GM12892 (cell line): ENCODE data around the gene PIM3.

Source experiments
- POLR2A ChIP-seq: IDR thresholded peaks from 2 replicates; pipeline ENCODE4 v1.6.1; 2011; ENCODE audit warnings: low read depth, low read length, control low read depth
- POLR2AphosphoS5 ChIP-seq: IDR thresholded peaks from 2 replicates; pipeline ENCODE4 v1.6.1; 2011; ENCODE audit warnings: low read depth, low read length, control low read depth

- TF ChIP-seq POLR2AphosphoS5 = no peak; the same call in 1 of the 2 replicates
- TF ChIP-seq POLR2A = no peak
These were observed 7.2 kb downstream of the PIM3 start for GRCh38 chr22:49967706-49968208.
